Breast epithelium (tissue), 3 donors: ENCODE data around the gene RBP3.

Experiments used
- POLR2A ChIP-seq: fragments of 450-650 bp; IDR thresholded peaks from one replicate; pipeline ENCODE4 v1.6.1; 2016; ENCODE audit warnings: antibody characterized with exemption, mild to moderate bottlenecking, moderate library complexity
- TF ChIP-seq, protein P1 (sequence below), 3 donors: fragments of 450-650 bp; IDR thresholded peaks; one replicate each; pipeline ENCODE4 v1.5.1; 2016 to 2017; ENCODE audit warnings: antibody characterized with exemption in 3 of 3, mild to moderate bottlenecking in 3 of 3, moderate library complexity in 3 of 3

DNA sequence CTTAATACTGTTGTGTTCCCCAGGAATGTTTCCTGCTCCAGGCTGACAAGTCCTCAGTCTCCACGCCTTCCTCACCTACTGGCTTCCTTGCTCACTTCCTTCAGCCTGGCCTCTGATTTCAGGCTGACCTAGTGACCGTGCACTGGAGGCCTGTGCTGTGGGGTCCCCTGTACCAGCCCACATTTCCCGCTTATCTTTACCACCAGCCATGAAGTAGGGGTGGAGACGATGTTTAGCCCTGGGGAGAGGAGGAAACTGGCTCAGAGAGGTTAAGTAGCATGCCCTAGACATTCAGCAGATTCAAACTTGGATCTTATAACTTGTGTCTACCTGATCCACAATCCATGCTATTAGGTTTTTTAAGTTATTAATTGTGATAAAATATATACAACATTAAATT, 40.7 kb downstream of the RBP3 start:
- TF ChIP-seq, protein P1, sequence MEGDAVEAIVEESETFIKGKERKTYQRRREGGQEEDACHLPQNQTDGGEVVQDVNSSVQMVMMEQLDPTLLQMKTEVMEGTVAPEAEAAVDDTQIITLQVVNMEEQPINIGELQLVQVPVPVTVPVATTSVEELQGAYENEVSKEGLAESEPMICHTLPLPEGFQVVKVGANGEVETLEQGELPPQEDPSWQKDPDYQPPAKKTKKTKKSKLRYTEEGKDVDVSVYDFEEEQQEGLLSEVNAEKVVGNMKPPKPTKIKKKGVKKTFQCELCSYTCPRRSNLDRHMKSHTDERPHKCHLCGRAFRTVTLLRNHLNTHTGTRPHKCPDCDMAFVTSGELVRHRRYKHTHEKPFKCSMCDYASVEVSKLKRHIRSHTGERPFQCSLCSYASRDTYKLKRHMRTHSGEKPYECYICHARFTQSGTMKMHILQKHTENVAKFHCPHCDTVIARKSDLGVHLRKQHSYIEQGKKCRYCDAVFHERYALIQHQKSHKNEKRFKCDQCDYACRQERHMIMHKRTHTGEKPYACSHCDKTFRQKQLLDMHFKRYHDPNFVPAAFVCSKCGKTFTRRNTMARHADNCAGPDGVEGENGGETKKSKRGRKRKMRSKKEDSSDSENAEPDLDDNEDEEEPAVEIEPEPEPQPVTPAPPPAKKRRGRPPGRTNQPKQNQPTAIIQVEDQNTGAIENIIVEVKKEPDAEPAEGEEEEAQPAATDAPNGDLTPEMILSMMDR (IDR thresholded peaks at IDR 0.05), result no peak
- TF ChIP-seq POLR2A, result no peak
